ENCODE results near the gene PITPNM3.
"Not testable (repeated sequence)": the region's sequence is repeated elsewhere in the genome, so short reads cannot be mapped to it uniquely, and the experiment has no call there.

PITPNM3 gene

DNA sequence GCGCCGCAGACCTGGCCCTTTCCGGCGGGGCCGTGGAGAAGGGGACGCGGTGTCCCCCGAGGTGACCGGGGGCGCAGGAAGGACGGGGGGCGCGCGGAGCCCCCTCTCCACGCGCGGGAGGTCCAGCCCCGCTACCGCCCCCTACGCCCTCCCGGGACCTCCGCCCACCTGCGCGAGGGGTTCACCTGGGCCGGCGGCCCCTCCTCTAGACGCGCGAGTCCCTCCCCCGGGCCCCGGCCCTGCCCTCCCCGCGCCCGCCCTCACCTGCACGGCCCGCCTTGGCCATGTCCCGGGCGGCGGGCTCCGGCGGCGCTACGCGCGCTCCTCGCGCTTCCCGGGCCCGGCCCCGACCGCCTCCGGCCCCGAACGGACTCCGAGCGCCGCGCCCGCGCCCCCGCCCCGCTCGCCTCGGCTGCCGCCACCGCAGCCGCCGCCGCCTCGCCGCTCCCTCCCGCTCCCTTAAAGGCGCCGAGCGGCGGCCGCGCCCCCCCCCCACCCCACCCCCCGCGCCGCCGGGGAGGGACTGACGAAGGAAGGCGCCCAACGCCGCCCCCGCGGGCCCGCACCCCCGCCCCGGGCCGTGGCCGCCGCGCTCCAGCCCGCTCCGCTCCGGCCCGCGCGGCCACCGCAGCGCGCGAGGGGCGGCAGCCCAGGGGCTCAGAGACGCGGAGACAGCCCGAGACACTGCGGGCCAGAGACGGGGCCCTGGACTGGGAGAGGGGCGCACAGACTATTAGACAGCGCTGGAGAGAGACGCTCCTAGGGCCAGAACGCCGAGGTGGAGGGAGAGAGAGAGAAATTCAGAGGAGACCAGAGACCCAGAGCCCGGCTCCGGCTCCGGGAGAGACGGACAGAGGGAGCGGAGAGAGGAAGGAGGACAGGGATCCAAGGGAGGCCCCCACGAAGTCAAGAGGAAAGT is at the start of gene PITPNM3:
Gene PITPNM3 (minus strand): TSS at position 435 of the 919 bp plus-strand sequence. CDS start 149 bp downstream, at position 286.
- FAIRE-seq, result no peak

DNA sequence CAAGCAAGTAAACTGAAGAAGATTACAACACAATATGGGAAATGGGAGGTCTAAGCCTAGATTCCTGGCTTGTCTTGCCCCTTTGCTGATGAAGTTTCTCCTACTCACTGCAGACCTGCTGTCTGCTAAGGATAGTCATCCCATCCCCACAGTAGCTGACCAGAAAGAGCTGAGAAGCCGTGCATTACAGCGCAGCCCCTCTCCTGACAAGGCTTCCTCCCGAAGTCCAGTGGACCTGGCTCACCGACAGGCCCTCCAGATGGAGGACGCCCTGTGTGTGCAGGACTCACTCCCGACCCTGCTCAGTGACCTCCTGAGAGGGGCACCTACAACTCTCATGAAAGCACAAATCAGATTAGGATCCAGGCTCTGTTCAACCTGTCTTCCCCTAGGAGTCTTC is 48.8 kb upstream of the PITPNM3 start:
- no peak for FAIRE-seq

DNA sequence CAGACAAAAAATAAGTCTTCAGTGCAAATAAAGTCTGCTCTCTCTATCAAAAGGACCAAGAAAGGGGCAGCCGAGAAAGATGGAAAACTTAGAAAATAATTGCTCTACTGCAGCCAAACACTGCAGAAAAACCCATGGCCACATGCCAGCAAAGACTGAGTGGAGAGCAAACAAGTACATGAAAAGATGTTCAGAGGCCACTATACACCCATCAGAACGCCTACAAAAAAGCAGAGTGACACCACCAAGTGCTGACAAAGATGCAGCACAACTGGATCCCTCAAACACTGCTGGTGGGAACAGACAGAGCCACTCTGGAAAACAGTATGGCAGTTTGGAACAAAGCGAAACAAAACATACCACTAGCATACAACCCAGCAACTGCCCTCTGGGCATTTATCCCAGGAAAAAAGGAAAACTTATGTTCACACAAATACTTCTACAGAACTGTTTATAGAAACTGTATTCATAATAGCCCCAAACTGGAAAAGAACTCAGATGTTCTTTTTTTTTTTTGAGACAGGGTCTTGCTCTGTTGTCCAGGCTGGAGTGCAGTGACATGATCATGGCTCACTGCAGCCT is 47.5 kb upstream of the PITPNM3 start:
- no peak for FAIRE-seq

DNA sequence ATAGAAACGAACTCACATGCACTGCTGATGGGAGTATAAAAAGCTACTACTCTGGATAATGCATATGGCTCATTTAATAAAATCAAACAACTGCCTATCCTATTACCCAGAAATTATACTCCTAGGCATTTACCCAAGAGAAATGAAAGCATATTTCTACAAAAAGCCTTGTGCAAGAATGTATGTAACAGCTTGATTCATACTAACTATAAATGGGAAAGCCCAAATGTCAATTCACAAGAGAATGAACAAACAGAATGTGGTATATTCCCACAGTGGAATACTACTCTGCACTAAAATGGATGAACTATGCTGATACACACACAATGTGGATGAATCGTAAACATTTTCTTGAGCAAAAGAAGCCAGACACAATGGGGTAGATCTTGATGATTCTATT is 45.8 kb upstream of the PITPNM3 start:
- no peak for FAIRE-seq

DNA sequence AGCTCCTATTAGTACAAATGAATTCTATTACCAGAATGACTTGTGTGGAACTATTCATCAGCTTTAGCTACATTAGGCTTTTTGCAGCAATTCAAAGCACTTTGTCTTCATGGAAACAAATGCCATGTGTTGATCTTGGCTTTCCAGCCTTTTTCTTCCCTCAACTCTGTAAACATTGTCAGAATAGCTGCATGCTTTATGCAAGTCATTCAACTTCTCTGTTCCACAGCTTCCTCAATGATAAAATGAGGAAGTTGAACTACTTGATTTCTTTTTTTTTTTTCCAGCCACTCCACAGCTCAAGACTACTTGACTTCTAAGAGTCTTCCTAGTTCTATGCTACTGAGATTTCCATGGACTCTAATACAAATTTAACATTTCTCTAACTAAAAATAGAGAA is 43.0 kb upstream of the PITPNM3 start:
- no peak for FAIRE-seq

DNA sequence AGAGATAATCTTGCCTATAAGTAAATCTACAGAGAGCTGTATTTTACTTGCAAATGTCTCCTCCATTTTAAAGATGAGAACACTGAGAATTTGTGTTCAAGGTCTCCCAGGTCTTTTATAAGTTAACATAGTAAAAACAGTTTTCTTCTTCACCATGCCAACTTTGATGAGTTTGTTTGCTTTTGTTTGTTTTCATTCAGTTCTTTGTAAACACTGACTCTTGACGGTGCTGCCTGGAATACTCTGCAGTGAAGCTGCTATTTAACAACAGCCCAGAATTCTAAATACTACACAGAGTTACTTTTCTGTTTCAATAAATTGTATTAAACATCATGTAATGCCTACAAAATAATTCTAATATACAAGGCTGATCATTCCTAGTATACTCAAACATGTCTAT is 41.4 kb upstream of the PITPNM3 start:
- FAIRE-seq, result no peak

DNA sequence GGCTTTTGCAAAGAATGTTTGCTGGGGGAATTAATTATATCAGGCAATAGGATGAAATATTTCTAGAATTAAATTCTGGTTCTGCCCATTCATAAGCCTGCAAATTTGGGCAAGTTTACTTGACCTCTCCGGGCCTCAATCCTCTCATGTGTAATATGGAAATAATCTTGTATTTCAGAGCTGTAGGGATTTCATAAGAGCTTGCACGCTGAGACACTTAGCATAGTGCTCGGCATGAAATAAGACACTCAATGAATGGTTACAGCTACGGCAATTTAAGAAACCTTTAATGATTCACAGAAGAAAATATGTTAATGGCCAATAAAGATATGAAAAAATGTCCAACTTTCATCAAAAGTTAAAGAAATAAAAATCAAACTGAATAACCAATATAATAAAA is 40.6 kb upstream of the PITPNM3 start:
- FAIRE-seq, result no peak

DNA sequence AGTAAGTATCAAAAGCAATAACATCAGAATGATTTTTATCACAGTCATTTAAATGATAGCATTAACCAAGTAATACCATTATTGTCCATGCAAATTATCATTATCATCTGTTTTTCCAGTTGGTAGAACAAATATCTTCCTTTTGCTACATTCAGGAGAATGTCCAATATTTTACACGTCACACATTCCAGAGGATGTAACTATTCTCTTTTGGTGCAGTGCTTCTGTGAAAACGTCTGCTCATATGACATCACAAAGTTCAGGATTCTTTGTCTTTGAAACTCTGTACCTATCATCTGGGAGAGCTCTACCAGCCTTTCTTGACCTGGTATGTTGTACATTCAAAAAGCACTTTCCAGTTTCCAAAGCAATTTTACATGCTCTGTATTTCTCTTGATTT is 40.2 kb upstream of the PITPNM3 start:
- FAIRE-seq, result no peak

DNA sequence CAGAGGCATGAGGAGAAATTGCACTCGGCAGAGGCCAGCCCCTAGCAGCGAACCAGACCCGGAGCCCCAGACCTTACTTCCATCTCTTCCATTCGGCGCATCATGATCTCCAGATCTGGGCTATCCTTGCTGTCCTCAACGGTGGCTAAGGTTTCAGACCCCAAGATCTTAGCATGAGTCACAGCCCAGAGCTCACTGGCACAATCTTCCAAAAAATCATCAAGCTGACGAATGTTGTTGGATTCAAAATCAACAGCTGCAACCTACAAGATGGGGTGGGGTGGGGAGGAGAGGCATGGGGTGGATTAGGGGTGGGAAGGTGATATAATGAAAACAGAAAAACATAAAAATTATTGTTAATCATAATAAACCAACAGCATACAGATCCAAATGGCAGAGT is 39.7 kb upstream of the PITPNM3 start:
- FAIRE-seq, result no peak

DNA sequence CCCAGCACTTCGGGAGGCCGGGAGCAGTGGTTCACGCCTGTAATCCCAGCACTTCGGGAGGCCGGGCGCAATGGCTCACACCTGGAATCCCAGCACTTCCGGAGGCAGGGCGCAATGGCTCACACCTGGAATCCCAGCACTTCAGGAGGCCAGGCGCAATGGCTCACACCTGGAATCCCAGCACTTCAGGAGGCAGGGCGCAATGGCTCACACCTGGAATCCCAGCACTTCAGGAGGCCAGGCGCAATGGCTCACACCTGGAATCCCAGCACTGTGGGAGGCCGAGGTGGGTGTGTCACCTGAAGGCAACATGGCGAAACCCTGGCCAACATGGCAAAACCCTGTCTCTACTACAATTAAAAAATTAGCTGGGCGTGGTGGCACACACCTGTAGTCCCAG is 37.0 kb upstream of the PITPNM3 start:
- not testable (repeated sequence) for FAIRE-seq

DNA sequence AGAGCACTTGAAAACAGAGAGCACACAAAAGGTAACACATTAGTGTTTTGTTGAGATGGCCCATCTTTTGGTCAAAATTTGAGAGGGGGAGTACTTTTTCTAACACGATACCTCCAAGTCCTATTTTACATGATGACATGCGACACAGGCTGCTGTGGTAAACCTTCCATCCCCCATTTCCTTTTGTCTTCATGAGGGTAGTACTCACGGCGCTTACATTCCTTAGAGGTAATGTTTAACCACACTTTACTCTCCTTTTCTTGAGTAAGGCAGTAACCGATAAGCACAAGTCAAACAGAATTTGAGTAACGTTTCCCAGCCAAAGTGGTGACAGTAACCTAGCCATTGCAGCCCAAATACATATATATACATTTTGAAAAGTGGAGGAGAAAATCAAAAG is 35.8 kb upstream of the PITPNM3 start:
- FAIRE-seq, result no peak

DNA sequence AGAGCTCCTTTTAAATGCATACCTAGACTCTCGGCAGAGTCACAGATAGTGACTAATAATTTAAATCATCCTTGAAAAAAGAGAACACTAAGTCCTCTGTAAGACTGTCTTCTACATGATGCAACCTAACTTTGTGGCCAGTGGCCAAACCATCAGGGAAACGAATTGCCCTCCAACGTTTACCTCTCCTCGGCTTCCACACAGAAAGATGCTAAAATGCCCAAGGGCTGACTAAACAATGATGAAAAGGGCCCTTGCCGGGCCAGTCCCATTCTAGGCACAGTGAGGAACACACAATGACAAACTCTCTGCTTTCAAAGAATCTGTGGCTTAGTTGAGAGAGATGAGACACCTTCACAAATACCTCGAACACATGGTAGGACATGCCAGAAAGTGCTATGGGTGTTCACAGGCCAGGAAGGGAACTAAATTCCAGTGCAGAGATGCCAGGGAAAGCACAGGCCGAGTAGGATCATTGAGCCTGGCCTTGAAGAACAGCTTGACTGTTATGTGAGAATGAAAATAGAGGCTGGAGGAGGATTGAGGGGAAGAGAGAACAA is 35.3 kb upstream of the PITPNM3 start:
- no peak for FAIRE-seq

DNA sequence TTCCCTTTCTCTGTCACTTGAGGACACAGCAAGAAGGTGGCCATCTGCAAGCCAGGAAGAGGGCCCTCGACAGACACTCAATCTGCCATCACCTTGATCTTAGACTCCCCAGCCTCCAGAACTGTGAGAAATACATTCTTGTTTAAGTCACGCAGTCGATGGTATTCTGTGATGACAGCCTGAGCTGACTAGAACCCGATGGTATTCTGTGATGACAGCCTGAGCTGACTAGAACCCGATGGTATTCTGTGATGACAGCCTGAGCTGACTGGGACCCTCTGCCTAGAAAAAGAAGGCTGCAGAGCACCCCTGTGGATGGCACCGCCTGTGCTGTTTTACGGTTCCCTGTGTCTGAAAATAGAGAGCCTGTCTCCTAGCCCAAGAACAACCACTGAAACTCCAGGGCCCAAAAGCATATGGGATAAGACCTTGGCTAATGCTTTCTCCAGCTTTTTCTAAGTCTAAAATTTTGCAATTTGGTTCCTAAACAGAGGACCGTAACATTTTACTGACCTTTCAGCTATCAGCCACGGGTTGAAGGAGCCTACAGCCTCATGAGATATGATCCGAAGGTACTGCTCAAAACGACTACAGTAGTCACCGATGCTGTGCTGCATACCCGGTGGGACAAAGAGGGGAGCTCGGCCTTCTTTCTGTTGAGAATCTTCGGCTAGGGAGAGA is 33.1 kb upstream of the PITPNM3 start:
- no peak for FAIRE-seq

DNA sequence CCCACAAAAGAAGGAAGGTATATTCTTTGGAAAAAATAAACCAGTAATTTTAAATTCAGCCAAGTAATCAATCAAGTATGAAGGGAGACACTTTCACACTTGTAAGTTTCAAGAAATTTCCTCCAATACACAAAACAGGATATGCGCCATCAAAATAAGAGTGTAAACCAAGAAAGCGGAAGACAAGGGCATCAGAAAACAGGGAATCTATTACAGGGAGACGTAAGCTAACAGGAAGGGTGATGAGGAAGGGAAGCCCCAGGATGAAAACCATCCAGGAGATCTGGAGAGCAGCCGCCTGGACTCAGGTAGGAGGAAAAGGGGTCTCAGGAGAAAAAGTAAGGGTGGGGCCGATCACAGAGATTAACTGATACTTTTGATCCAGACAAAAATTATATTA is 31.8 kb upstream of the PITPNM3 start:
- FAIRE-seq, result no peak

DNA sequence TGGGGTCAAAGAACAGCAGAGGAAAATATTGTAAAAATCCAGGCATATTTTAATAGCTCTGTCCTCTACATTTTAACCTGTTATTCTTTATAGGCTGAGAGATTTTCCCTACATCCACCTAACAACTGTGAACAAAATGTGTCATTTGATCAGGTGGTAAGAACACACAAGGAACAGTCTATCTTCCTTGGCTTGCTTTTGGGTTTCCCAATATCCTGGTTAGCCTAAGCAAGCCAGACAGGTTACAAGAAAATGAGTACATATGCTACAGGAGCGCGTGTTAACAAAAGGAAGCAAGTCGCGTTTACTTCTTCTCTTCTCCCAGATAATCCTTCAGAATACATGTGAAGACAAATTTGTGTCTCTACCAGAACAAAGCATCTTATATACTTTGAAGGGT is 31.0 kb upstream of the PITPNM3 start:
- FAIRE-seq, result no peak

DNA sequence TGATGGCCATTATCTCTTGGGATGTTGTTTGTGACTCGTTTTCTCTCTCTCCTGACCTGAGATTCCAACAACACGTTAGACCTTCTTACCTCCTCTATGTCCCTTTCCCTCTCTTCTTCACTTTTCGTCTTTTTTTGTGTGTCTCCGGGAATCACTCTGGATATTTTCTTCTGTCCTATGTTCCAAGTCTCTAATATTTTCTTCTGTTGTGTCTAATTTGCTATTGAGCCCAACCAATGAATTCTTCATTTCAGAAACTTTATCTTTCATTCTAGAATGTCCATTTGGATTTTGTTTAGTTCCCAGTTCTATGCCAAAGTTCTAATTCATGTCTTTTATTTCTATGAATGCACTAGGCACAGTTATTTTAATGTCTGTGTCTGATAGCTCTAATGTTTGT is 27.1 kb upstream of the PITPNM3 start:
- FAIRE-seq, result no peak

DNA sequence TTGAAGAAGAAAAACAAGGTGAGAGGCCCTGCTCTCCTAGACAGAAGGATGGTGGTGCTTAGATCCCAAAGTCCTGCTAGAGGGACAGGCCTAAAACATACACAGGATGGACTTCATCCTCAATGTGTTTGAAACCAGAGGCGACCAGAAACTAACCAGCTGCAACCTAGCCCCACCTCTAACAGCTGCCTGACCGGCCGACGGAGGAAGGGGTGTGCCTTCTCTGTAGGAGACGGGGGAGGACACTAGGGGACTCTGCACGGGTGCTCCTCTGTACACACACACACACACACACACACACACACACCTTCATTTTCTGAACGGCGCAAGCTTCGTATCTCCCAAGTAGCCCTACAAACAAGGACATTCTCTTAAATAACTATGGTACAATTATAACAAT is 24.3 kb upstream of the PITPNM3 start:
- FAIRE-seq, result no peak

DNA sequence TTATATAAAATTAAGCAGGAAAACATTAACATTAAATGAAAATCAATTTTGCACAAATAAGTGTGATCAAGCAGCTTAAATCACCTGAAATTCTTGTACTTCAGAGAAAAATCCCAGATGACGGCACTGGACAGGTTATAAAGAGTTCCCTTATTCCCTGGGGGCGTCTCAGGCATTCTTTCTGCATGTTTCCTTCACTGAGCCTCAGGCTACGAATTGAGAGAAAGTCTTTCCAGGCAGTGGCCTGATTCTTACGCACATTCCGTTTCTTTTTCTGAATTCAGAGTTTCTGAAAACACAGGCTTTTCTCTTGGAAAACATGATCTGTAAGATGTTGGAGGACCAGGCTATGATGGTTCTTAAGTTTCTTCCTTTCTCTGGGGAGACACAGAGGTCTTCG is 22.1 kb upstream of the PITPNM3 start:
- no peak for FAIRE-seq

DNA sequence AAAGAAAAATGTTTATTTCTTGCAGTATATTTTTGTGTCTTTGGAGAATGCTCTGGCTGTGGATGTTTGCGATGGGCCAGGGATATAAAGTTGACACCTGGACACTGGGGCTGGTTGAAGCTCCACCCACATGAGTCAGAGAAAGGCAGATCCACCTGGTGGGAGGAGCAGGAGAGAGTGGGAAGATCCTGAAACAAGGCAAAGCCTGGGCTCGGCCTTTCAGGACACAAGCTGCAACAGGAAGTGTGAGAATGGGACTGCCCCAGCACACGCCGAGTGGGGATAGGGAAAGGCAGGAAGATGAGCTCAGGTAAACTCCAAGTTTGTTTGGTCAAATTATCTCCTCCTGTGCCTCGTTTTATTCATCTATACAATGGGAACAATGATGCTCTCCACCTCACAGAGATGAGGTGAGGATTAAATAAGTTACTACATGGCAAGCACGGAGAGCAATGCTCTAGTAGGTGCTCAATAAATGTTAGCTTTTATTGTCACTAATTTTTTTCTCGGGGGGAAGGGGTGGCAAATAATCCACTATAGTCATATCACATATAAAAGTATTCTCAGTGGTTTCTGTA is 21.4 kb upstream of the PITPNM3 start:
- no peak for FAIRE-seq

DNA sequence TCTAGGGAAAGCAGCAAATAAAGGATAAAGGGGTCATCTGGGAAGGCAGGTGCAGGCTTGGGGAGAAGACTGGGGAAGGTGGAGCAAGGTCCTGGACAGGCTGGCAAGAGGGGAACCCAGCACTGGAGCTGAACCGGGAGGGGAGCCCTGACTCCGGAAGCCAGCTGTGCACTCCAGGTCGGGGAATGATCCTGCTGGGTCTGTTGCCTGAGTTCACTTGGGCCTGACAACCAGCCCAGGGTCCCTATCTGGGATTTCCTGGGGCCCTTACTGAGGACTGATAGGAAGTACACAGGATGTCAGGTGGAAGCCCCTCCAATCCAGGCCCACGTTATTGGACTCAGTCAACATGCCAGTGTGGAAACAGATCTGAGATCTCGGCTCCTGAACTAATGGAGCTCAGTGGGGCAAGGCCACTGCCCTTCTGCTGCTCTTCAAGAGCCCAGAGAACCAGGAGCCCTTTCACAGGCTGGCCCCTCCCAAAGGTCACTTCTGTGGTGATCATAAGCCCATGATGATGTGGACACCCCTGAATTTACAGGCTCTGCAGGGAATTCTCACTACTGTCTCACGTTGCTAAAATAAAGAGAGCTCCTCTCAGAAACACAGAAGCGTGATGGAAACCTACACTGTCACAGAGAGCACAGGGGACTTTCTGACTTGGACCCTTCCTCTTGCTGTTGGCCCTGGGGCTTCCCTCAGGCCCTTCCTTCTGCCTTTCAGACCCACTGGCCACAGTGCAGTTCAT is 19.9 kb upstream of the PITPNM3 start:
- no peak for FAIRE-seq

DNA sequence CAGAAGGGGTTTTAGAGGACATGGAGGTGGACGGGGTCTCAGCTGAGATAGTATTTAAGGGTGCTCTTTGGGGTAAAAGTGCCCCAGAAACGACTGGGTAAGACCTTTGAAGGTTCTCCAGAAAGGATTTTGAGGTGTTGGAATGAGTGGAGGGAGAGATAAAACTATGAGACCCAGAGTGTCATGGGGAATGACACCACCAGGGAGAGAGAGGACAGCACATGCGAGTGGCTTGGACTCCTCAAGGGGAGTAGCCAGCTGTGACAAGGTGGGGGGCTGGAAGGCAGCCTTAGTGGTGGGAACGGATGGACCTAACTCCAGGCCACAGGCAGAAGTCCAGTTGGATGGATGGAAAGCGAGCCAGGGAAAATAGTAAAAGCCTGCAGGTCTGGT is 19.2 kb upstream of the PITPNM3 start:
- FAIRE-seq, result no peak
